Activated CD8-positive, alpha-beta memory T cell treated with anti-CD3 and anti-CD28 coated beads for 24 hours (primary cell): Measurements from ENCODE around the gene SNTB2.
A peak's percentile ranks its signal among the peaks of the same experiment; 100 is the strongest.
"Not testable (repeated sequence)": the region's sequence is repeated elsewhere in the genome, so short reads cannot be mapped to it uniquely, and the experiment has no call there.

Experiments
- DNase-seq: peaks from one replicate; pipeline ENCODE4 v3.0.0-alpha.2; 2020

The SNTB2 gene

GRCh38 chr16:69239851-69240250, 52.9 kb downstream of the SNTB2 start:
- DNase-seq: no peak

GRCh38 chr16:69240331-69240730, 53.4 kb downstream of the SNTB2 start:
- DNase-seq: no peak

GRCh38 chr16:69241926-69242325, 55.0 kb downstream of the SNTB2 start:
- DNase-seq: no peak

- DNase-seq: no peak
These were observed 56.5 kb downstream of the SNTB2 start for GRCh38 chr16:69243479-69243878.

- no peak for DNase-seq
These were observed 57.4 kb downstream of the SNTB2 start for GRCh38 chr16:69244336-69244735.

- no peak for DNase-seq
These were observed 63.1 kb downstream of the SNTB2 start for GRCh38 chr16:69250081-69250480.

- no peak for DNase-seq
These were observed 66.9 kb downstream of the SNTB2 start for GRCh38 chr16:69253870-69254341.

GRCh38 chr16:69259428-69259764, 72.4 kb downstream of the SNTB2 start:
- DNase-seq: not testable (repeated sequence)

GRCh38 chr16:69260019-69260418, 73.1 kb downstream of the SNTB2 start:
- no peak for DNase-seq

- DNase-seq: no peak
These were observed 73.5 kb downstream of the SNTB2 start for GRCh38 chr16:69260506-69260905.

GRCh38 chr16:69266334-69267063, 79.5 kb downstream of the SNTB2 start:
- no peak for DNase-seq

GRCh38 chr16:69267633-69268032, 80.7 kb downstream of the SNTB2 start:
- DNase-seq: no peak

GRCh38 chr16:69270395-69270794, 83.4 kb downstream of the SNTB2 start:
- DNase-seq: no peak

- DNase-seq: no peak
These were observed 83.9 kb downstream of the SNTB2 start for GRCh38 chr16:69270831-69271230.

- no peak for DNase-seq
These were observed 86.0 kb downstream of the SNTB2 start for GRCh38 chr16:69273009-69273408.

- DNase-seq: no peak
These were observed 87.8 kb downstream of the SNTB2 start for GRCh38 chr16:69274699-69275235.

- no peak for DNase-seq
These were observed 89.5 kb downstream of the SNTB2 start for GRCh38 chr16:69276148-69277115.

- DNase-seq: no peak
These were observed 90.4 kb downstream of the SNTB2 start for GRCh38 chr16:69277413-69277812.

- no peak for DNase-seq
These were observed 96.9 kb downstream of the SNTB2 start for GRCh38 chr16:69283851-69284250.

- DNase-seq: no peak
These were observed 98.3 kb downstream of the SNTB2 start for GRCh38 chr16:69285240-69285639.

GRCh38 chr16:69286941-69287713, 100.2 kb downstream of the SNTB2 start:
- DNase-seq: peak; percentile 59

GRCh38 chr16:69291657-69292056, 104.7 kb downstream of the SNTB2 start:
- not testable (repeated sequence) for DNase-seq

- DNase-seq: no peak
These were observed 106.4 kb downstream of the SNTB2 start for GRCh38 chr16:69293401-69293800.
